Superior temporal gyrus (tissue), 1 donor: Measurements from ENCODE around the gene OIT3.

Source experiments
- DNase-seq: peaks from one replicate; pipeline ENCODE4 v3.0.0-alpha.2; 2016; ENCODE audit errors: extremely low spot score

Gene OIT3

DNA sequence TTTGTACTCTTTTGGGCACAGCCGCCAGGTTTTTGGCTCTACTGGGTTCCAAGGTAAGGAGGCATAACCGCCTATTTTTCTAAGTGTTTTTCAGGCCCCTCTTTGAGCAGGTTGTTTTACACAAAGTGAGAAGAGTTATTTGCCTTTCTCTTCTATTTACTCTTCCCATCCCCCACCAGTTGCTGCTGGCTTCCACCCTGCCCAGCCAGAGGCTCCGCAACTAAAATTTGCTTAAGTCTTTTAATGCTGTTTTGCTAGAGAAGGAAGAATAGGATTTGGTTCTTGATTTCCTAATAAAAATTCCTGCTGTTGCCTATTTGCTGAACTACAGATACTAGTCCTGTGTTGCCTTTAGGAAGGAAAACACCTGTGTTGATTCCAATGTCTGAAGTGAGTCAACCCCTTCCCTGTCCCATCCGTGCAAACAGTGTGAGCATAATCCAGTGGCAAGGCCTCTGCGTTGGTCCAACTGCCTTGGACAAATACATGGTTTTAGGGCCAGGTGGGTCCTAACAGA, 59.2 kb downstream of the OIT3 start:
- DNase-seq, result no peak

- no peak for DNase-seq
Measured at GRCh38 chr10:72953687-72954086, 60.1 kb downstream of the OIT3 start.

DNA sequence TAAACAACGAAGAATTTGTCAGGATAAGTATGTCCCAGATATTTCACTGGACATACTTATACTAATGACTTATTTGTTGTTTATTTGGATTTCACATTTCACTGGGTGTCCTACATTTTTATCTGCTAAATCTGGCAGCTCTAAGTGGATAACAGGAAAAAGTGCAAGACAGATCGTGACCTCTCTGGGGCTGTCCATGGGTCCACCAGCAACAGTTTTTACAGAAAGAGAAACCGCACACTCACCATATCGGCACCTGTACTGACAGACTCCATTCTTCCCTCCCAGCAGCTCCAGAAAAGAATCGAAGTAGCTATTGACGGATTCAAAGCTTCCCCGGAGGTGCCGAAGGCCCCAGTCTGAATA, 60.7 kb downstream of the OIT3 start:
- no peak for DNase-seq

DNA sequence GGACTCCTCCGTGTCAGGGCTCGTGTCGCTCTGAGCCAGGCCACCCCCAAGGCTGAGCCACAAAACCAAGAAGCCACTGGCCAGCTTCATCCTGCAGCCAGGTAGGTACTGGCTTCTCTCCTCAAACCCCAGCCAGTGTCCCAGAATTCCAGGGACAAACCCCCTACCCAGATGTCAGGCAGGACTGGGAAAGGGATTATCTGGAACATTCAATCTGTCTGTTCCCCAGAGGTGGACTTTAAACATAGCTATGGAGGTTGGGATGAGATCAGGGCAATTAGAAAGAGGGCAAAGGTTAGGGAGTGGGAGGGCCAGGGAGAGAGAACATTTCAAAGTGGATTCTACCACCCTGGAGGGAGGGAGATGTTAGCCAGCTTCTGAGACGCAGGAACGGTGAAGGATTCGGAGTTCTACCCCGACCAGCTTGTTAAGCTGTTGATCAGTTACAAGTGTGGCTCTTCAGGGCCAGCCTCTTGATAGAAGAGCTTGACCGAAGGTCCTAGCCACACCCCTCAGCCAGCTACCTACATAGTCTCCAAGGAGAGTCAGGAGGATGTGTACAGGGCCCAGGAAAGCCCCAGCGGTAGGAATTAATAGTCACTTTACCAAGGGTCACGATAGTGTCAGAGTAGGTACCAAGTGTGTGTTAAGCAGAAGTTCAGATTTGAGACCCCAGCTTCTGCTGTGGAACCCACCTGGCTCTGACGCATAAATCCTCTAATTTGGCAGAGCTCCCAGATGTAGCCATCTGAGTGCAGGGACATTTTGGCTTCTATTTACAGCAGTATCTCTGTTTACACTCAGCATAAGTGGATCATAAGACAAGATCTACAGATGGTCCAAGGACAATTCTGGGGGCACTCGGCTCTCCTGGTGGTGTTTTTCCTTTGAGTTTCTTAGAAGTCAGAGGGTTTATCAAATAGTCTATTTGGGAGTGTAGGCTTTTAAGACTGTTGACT, 61.3 kb downstream of the OIT3 start, which contains the start of gene PLA2G12B:
TSS of gene PLA2G12B (minus strand) at position 211 of the 959 bp plus-strand sequence. CDS start at position 90, 121 bp downstream.
- DNase-seq, result no peak

GRCh38 chr10:72956001-72956400, 62.5 kb downstream of the OIT3 start:
- no peak for DNase-seq

GRCh38 chr10:72976886-72977285, 83.3 kb downstream of the OIT3 start:
- no peak for DNase-seq

- DNase-seq, result no peak
Measured at GRCh38 chr10:72979709-72980108, 86.2 kb downstream of the OIT3 start.

- DNase-seq, result no peak
Measured at GRCh38 chr10:72980348-72980747, 86.8 kb downstream of the OIT3 start.

DNA sequence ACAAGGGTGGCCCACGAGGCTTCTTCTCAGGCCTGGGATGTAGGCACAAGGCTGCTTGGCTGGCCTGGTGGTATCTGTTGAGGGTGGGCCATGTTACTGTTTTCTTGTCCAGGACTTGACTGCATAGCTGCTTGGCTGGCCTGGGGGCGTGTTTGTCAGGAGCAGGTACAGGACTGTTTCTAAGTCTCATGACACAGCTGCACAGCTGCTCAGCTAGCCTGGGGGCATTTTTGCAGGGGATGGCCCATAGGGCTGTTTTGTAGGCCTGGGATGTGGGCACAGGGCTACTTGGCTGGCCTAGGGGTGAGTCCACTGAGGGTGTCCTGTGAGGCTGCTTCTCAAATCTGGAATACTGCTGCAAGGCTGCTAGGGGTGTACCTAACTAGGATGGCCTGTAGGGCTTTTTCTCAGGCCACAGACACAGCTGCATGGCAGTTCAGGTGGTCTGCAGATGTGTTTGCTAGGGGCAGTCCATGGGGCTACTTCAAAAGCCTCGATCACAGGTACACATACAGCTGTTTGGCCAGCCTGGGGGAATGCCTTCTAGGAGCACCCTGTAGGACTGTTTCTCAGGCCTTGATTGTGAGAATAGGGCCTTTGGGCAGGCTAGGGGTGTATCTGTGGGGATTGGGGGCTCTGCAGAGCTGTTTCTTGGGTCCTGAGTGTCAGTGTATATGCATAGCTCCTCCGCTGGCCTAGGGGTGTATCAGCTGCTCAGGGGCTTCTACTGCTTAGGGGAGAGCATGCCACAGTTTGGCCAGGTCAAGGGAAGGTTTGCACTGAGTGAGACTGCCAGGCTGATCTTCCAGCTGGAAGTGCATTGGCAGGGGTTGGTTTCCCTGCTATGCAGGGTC, 87.7 kb downstream of the OIT3 start:
- no peak for DNase-seq

- no peak for DNase-seq
Measured at GRCh38 chr10:72981882-72982529, 88.5 kb downstream of the OIT3 start.
